Measurements from ENCODE around the gene DCUN1D3.
A peak's percentile ranks its signal among the peaks of the same experiment; 100 is the strongest.
"Not testable (repeated sequence)": the region's sequence is repeated elsewhere in the genome, so short reads cannot be mapped to it uniquely, and the experiment has no call there.

Gene DCUN1D3

GRCh38 chr16:20867585-20867984 is 32.6 kb downstream of the DCUN1D3 start:
- FAIRE-seq = no peak
- DNase-seq (ENCODE audit: extremely low spot score, insufficient read length, low read depth) = no peak

- DNase-seq (ENCODE audit: extremely low spot score, insufficient read length, low read depth) (no peak), FAIRE-seq (no peak)
Measured at GRCh38 chr16:20866801-20867200, 33.4 kb downstream of the DCUN1D3 start.

DNA sequence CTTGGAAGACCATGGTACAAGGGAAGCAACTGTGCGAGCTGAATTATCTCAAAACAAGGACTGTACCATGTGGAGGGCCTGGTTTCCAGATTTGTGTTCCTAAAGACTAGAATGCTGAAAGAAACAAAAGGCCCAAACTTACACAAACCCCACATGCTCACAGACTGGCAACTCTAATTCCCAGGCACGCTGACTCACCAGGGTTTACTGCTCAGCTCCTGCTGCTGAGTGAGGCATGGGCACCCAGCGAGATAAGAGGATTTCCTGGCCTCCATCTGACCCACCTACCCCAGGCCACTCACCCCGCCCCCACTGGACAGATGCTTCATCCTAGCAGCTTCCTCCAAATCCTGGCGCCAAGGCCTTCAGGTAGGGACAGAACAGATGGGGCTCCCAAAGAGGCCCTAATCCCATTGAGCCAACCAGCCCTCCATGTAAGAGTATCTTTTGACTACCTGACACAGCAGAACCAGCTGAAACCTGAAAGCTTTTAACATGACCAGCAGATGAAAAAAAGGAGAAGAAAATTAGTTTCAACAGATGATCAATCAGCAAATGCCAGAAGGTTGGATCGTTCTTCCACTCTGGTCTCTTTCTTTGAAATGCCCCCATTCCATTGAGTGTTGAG is 33.9 kb downstream of the DCUN1D3 start:
- FAIRE-seq (no peak), DNase-seq (ENCODE audit: extremely low spot score, insufficient read length, low read depth) (no peak)

GRCh38 chr16:20865420-20866131 is 34.6 kb downstream of the DCUN1D3 start:
- DNase-seq (ENCODE audit: extremely low spot score, insufficient read length, low read depth) (no peak), FAIRE-seq (peak; percentile 63)

DNA sequence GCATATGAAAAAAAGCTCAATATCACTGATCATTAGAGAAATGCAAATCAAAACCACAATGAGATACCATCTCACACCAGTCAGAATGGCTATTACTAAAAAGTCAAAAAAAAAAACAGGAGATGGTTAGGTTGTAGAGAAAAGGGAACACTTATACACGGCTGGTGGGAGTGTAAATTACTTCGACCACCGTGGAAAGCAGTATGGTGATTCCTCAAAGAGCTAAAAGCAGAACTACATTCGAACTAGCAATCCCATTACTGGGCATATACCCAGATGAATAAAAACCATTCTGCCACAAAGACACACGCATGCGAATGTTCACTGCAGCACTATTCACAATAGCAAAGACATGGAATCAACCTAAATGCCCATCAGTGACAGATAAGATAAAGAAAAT is 35.8 kb downstream of the DCUN1D3 start:
- not testable (repeated sequence) for DNase-seq (ENCODE audit: extremely low spot score, insufficient read length, low read depth)

GRCh38 chr16:20862162-20862960 is 37.8 kb downstream of the DCUN1D3 start:
- FAIRE-seq = no peak

More for the DNA sequence above, 35.8 kb downstream of the DCUN1D3 start:
- not testable (repeated sequence) for FAIRE-seq

DNA sequence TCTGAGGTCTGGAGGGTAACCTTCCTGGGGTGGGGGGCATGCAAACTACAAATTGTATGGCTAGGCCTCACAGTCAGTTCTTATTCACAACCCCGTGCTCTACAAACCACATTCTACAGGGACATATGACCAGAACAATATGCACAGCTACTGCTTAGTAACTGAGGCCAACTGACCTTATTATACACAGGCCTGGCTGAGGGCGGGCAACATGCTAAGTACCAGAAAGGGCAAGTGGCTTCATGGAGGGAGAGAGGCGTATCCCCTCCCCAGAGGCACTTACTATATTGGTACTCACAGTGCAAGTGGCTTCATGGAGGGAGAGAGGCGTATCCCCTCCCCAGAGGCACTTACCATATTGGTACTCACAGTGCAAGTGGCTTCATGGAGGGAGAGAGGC is 39.2 kb downstream of the DCUN1D3 start:
- not testable (repeated sequence) for DNase-seq (ENCODE audit: extremely low spot score, insufficient read length, low read depth); FAIRE-seq

More at GRCh38 chr16:20862162-20862960, 37.8 kb downstream of the DCUN1D3 start:
- DNase-seq (ENCODE audit: extremely low spot score, insufficient read length, low read depth) = no peak

GRCh38 chr16:20860361-20860760 is 39.8 kb downstream of the DCUN1D3 start:
- FAIRE-seq (no peak), DNase-seq (ENCODE audit: extremely low spot score, insufficient read length, low read depth) (no peak)

GRCh38 chr16:20859699-20860098 is 40.5 kb downstream of the DCUN1D3 start:
- FAIRE-seq (no peak), DNase-seq (ENCODE audit: extremely low spot score, insufficient read length, low read depth) (no peak)

GRCh38 chr16:20859229-20859628 is 40.9 kb downstream of the DCUN1D3 start:
- no peak for DNase-seq (ENCODE audit: extremely low spot score, insufficient read length, low read depth)
- no peak for FAIRE-seq

DNA sequence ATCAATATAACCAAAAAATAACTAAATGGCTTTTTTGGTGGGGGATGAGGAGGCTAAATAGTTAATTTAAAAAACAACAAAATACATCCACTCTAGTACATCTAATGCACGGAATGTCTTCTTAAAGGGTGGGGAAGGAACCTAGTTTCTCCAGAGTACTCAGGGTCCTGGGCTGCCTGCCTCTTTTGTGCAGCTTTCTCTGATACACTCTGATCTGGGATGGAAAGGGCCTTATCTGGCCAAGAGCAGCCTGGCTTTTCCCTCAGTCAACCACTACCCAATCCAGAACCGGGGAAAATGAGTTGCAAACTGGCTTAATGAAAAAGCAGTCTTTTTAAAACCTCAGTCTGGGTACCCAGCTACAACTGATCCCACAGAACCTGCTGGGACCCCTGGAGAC is 42.9 kb downstream of the DCUN1D3 start:
- no peak for DNase-seq (ENCODE audit: extremely low spot score, insufficient read length, low read depth)
- FAIRE-seq = no peak

GRCh38 chr16:20854963-20855362 is 45.2 kb downstream of the DCUN1D3 start:
- FAIRE-seq (no peak), DNase-seq (ENCODE audit: extremely low spot score, insufficient read length, low read depth) (no peak)

GRCh38 chr16:20853981-20854620 is 46.1 kb downstream of the DCUN1D3 start:
- no peak for FAIRE-seq
- no peak for DNase-seq (ENCODE audit: extremely low spot score, insufficient read length, low read depth)

DNA sequence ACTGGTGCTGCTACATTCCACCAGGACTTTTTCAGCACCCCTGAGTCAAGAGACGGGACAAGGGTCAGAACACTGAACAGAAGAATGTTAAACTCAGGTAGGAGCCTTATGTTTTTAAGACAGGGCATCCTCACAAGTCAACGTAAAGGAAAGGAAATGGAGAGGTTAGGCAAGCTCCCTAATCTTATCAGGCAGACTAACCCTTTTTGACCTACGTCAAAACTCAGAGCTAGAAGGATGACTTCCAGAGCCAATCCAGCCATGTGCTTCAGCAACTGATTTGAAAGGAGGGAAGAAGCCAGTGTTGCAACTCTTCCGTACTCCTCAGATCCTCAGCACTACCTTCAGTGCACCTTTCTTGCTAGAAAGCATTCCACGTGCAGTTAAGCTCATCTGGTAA is 47.0 kb downstream of the DCUN1D3 start:
- FAIRE-seq = no peak

GRCh38 chr16:20851601-20852000 is 48.6 kb downstream of the DCUN1D3 start:
- DNase-seq (ENCODE audit: extremely low spot score, insufficient read length, low read depth) (no peak), FAIRE-seq (no peak)

More for the DNA sequence above, 47.0 kb downstream of the DCUN1D3 start:
- DNase-seq (ENCODE audit: extremely low spot score, insufficient read length, low read depth) = no peak

DNA sequence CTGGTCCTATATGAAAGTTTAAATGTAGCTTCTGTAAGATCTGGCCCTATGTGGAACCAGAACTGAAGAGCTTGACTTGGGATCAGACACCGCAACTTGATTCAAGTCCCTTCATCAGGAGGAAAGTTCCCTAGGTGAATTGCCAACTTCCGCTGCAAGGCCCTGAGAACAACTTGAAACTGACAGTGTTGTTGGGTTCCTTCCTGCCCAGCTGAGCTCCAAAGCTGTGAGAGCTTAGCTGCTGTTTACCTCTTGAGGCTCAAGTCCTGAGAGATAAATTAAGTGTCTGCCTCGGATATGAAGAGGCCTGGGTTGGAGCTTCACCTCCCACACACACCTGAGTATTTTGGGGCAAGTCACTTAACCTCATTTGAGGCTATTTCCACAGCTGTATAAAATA is 49.2 kb downstream of the DCUN1D3 start:
- DNase-seq (ENCODE audit: extremely low spot score, insufficient read length, low read depth) (no peak), FAIRE-seq (no peak)

DNA sequence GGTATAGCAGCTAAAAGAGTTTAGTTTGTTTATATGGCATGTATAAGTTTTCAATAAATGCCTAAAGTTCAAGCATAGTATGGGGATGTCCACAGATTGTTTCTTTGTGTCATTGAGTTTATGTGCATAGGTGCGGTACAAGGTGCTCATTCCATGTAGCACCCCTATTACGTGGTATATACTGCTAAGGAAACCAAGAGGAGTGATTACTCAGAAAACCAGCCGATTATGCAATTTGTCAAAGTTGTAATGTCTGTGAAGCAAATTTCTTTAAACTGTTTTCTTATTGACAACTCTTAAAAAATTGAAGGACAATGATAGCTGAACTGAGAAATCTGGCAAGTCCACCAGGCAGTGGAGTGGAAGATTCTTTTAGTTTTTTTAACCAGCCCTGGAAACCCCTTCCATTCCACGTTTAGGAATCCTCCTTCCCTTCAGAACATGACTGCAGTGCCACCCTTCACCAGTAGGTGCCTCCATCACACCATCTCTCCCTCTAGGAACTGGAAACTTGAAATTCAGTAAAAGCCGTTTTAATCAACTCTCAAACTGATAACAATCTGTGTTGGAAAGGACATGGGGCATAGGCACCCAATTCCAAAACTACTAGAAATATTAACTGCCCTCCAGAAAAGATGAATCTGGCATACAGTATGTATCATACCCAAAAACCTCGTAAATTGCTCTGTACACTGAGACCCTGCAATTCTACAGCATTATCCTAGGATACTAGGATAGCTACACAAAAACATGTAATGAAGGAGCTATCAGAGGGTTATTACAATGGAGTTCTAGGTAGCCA is 50.4 kb downstream of the DCUN1D3 start:
- DNase-seq (ENCODE audit: extremely low spot score, insufficient read length, low read depth) (no peak), FAIRE-seq (peak; percentile 88)

GRCh38 chr16:20847550-20847949 is 52.6 kb downstream of the DCUN1D3 start:
- no peak for FAIRE-seq
- DNase-seq (ENCODE audit: extremely low spot score, insufficient read length, low read depth) = no peak

DNA sequence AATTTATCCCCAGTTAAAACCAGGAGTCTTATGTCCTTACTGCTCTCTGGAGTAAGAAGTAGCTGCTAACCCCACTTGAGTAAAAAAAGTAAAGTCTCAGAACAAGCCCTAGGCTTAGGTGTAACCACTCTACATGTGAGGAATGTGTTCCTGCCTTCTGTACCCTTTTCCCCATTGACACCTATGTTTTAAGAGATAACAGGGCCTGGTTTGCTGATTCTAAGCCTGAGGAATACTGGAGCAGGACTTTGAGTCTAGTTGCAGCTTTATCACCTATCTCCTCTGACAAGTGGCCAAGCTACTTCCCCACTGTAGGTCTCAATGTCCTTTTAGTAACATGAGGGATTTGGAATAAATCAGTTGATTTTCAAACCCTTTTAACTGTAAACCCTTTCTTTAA is 53.6 kb downstream of the DCUN1D3 start:
- FAIRE-seq = no peak
- DNase-seq (ENCODE audit: extremely low spot score, insufficient read length, low read depth) = no peak

DNA sequence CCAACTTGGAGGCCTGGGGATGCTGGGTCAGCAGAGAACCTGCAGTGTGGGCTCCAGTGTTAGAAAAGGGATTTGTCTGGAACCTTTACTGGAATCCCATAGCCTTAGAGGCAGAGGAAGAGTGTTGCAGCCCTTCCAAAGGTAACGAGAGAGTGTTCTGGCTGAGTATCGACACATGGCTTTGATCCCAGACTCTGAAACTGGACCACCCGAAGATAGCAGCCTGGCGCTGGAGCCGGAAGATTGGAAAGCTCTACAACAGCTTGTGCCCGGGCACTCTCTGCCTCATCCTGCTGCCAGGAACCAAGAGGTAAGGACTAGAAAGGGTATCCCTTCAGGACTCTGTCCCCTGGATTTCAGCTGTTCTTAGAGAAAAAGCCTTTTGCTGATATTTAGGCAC is 54.1 kb downstream of the DCUN1D3 start:
- DNase-seq (ENCODE audit: extremely low spot score, insufficient read length, low read depth) (no peak), FAIRE-seq (no peak)
